Neural crest cell (in vitro differentiated cells): Measurements from ENCODE around the gene HERC2. TPM values are rescaled to one million over a fixed set of nuclear protein-coding genes. Genes with fewer than 3 reads are reported as not detected.

ENCODE experiments used
- DNase-seq: peaks from one replicate; pipeline ENCODE4 v3.0.0; 2021; ENCODE audit warnings: low read depth, mixed read lengths, low spot score
- H3K27ac Mint-ChIP-seq: one replicate; pipeline ENCODE4 v1.8.0; 2021; ENCODE audit warnings: mild to moderate bottlenecking, mixed read lengths; ENCODE audit not compliant: unreplicated experiment
- H3K27me3 Mint-ChIP-seq: 2 replicates; pipeline ENCODE4 v1.8.0; 2021; ENCODE audit warnings: low read depth, mild to moderate bottlenecking, mixed read lengths
- H3K36me3 Mint-ChIP-seq: 2 replicates; pipeline ENCODE4 v1.8.0; 2021; ENCODE audit warnings: low read depth, mild to moderate bottlenecking, mixed read lengths
- H3K4me1 Mint-ChIP-seq: 2 replicates; pipeline ENCODE4 v1.8.0; 2021; ENCODE audit warnings: mixed read lengths
- H3K4me3 Mint-ChIP-seq: one replicate; pipeline ENCODE4 v1.8.0; 2021; ENCODE audit warnings: mild to moderate bottlenecking, mixed read lengths
- H3K9me3 Mint-ChIP-seq: 2 replicates; pipeline ENCODE4 v1.8.0; 2021; ENCODE audit warnings: mixed read lengths
- CTCF ChIP-seq: fragments of 200-600 bp; sonication (generic); conservative IDR thresholded peaks from 2 replicates; pipeline ENCODE4 v1.5.0; 2021; ENCODE audit warnings: antibody characterized with exemption, mild to moderate bottlenecking
- total RNA-seq: library from RNA; stranded (reverse); gene quantifications from 2 replicates; pipeline ENCODE4 v1.2.1, GENCODE V29; 2021

Gene HERC2
- total RNA-seq, 1 donor from 2014 or later, result 83.6 TPM

- no peaks in the 10 kb centered on the region for H3K9me3 Mint-ChIP-seq
- no peaks in the 10 kb centered on the region for H3K27me3 Mint-ChIP-seq
- no peak for TF ChIP-seq CTCF
- DNase-seq, result no peak
- no peak overlapping the region for H3K27ac Mint-ChIP-seq
- H3K4me3 Mint-ChIP-seq, result no peak overlapping the region
- H3K36me3 Mint-ChIP-seq, result peaks cover 25% of the 10 kb centered on the region
- peaks cover 10% of the 10 kb centered on the region for H3K4me1 Mint-ChIP-seq
Observed at GRCh38 chr15:28260722-28261121, 61.3 kb downstream of the HERC2 start.

GRCh38 chr15:28260317-28260716 lies 61.7 kb downstream of the HERC2 start:
- no peak for DNase-seq
- Mint-ChIP-seq H3K27ac (no peak overlapping the region), H3K9me3 (no peaks in the 10 kb centered on the region), H3K4me1 (peaks cover 10% of the 10 kb centered on the region), H3K27me3 (no peaks in the 10 kb centered on the region), H3K4me3 (no peak overlapping the region), H3K36me3 (peaks cover 29% of the 10 kb centered on the region)
- no peak for TF ChIP-seq CTCF

GRCh38 chr15:28255965-28256364 lies 66.0 kb downstream of the HERC2 start:
- no peak for TF ChIP-seq CTCF
- no peak for DNase-seq
- Mint-ChIP-seq H3K27me3 (no peaks in the 10 kb centered on the region), H3K9me3 (no peaks in the 10 kb centered on the region), H3K4me1 (peaks cover 9% of the 10 kb centered on the region), H3K27ac (no peak overlapping the region), H3K4me3 (no peak overlapping the region), H3K36me3 (peaks cover 22% of the 10 kb centered on the region)

- peaks cover 4% of the 10 kb centered on the region for H3K9me3 Mint-ChIP-seq
- no peak overlapping the region for H3K27ac Mint-ChIP-seq
Observed at GRCh38 chr15:28252831-28253230, 69.1 kb downstream of the HERC2 start.

GRCh38 chr15:28246605-28247004 lies 75.4 kb downstream of the HERC2 start:
- no peak overlapping the region for H3K4me3 Mint-ChIP-seq
- H3K9me3 Mint-ChIP-seq, result peaks cover 15% of the 10 kb centered on the region
- no peaks in the 10 kb centered on the region for H3K4me1 Mint-ChIP-seq
- DNase-seq, result no peak
- TF ChIP-seq CTCF, result no peak
- H3K27me3 Mint-ChIP-seq, result no peaks in the 10 kb centered on the region
- peaks cover 59% of the 10 kb centered on the region for H3K36me3 Mint-ChIP-seq
- H3K27ac Mint-ChIP-seq, result no peak overlapping the region

More at GRCh38 chr15:28252831-28253230, 69.1 kb downstream of the HERC2 start:
- no peak for TF ChIP-seq CTCF
- DNase-seq, result no peak
- Mint-ChIP-seq H3K4me1 (no peaks in the 10 kb centered on the region), H3K4me3 (no peak overlapping the region), H3K36me3 (peaks cover 41% of the 10 kb centered on the region), H3K27me3 (no peaks in the 10 kb centered on the region)

GRCh38 chr15:28243901-28244300 lies 78.1 kb downstream of the HERC2 start:
- peaks cover 59% of the 10 kb centered on the region for H3K36me3 Mint-ChIP-seq
- no peaks in the 10 kb centered on the region for H3K27me3 Mint-ChIP-seq
- H3K4me1 Mint-ChIP-seq, result no peaks in the 10 kb centered on the region
- H3K9me3 Mint-ChIP-seq, result peaks cover 12% of the 10 kb centered on the region
- no peak for TF ChIP-seq CTCF
- DNase-seq, result no peak
- H3K27ac Mint-ChIP-seq, result no peak overlapping the region
- H3K4me3 Mint-ChIP-seq, result no peak overlapping the region
